Ovary (tissue), 3 donors: Measurements from ENCODE around the gene TSPAN6.

Source experiments
- CTCF ChIP-seq, 3 donors: fragments of 450-650 bp in 2 of 3; fragments of 200-600 bp in 1 of 3; IDR thresholded peaks; one replicate each; pipeline versions ENCODE4 v1.5.1 to v1.8.0; 2016 to 2022; ENCODE audit warnings: antibody characterized with exemption in 3 of 3, mild to moderate bottlenecking in 1 of 3
- POLR2A ChIP-seq: fragments of 450-650 bp; IDR thresholded peaks from one replicate; pipeline ENCODE4 v1.6.1; 2017; ENCODE audit warnings: antibody characterized with exemption, mild to moderate bottlenecking, moderate library complexity
- donor health status: DM: no; HTN: no; CAD: no.

GRCh38 chrX:100586747-100587146 lies 49.9 kb downstream of the TSPAN6 start:
- no peak for TF ChIP-seq CTCF (IDR thresholded peaks at IDR 0.05)
- no peak for TF ChIP-seq POLR2A
